LoVo (cell line): ENCODE data around the gene PLEKHH3.
A peak's percentile ranks its signal among the peaks of the same experiment; 100 is the strongest.
"Not testable (repeated sequence)": the region's sequence is repeated elsewhere in the genome, so short reads cannot be mapped to it uniquely, and the experiment has no call there.

Source experiments
- DNase-seq: peaks from one replicate; pipeline ENCODE4 v3.0.0-alpha.2; 2016; ENCODE audit warnings: low spot score

Gene PLEKHH3

GRCh38 chr17:42629411-42630009, 47.3 kb downstream of the PLEKHH3 start:
- no peak for DNase-seq

- not testable (repeated sequence) for DNase-seq
Measured at GRCh38 chr17:42627032-42627764, 49.6 kb downstream of the PLEKHH3 start.

- DNase-seq = peak; percentile 43
Measured at GRCh38 chr17:42623732-42624596, 52.8 kb downstream of the PLEKHH3 start.

- DNase-seq = no peak
Measured at GRCh38 chr17:42623271-42623670, 53.5 kb downstream of the PLEKHH3 start.

GRCh38 chr17:42621987-42622386, 54.8 kb downstream of the PLEKHH3 start:
- not testable (repeated sequence) for DNase-seq

- DNase-seq = peak; percentile 8
Measured at GRCh38 chr17:42618442-42619150, 58.2 kb downstream of the PLEKHH3 start.

GRCh38 chr17:42617956-42618431, 58.8 kb downstream of the PLEKHH3 start:
- no peak for DNase-seq
